NCI-H128 (cell line): ENCODE measurements around the gene LNPEP.
A peak's percentile ranks its signal among the peaks of the same experiment; 100 is the strongest.

Experiments
- DNase-seq: peaks from one replicate; lab custom pipeline; 2025; ENCODE audit not compliant: unreplicated experiment; lab: John Stamatoyannopoulos, UW

Gene LNPEP

GRCh38 chr5:96935559-96936430 is at the start of gene LNPEP:
Gene LNPEP, plus strand, starts transcription at chr5:96936080. Its CDS starts 76 bp downstream, at chr5:96936156.
- DNase-seq = peak; percentile 84

- no peak for DNase-seq
Observed at GRCh38 chr5:96893342-96893741, 42.5 kb upstream of the LNPEP start.

GRCh38 chr5:96896276-96896675 is 39.6 kb upstream of the LNPEP start:
- no peak for DNase-seq

GRCh38 chr5:96896806-96897205 is 39.1 kb upstream of the LNPEP start:
- DNase-seq = no peak

- DNase-seq = no peak
Observed at GRCh38 chr5:96901384-96901783, 34.5 kb upstream of the LNPEP start.

GRCh38 chr5:96901841-96902240 is 34.0 kb upstream of the LNPEP start:
- DNase-seq = no peak

- no peak for DNase-seq
Observed at GRCh38 chr5:96902876-96903275, 33.0 kb upstream of the LNPEP start.

GRCh38 chr5:96903300-96903699 is 32.6 kb upstream of the LNPEP start:
- no peak for DNase-seq

- no peak for DNase-seq
Observed at GRCh38 chr5:96904054-96904931, 31.6 kb upstream of the LNPEP start.

GRCh38 chr5:96905864-96906263 is 30.0 kb upstream of the LNPEP start:
- DNase-seq = no peak

GRCh38 chr5:96909003-96909402 is 26.9 kb upstream of the LNPEP start:
- DNase-seq = no peak

- no peak for DNase-seq
Observed at GRCh38 chr5:96909435-96909834, 26.4 kb upstream of the LNPEP start.

GRCh38 chr5:96911139-96911538 is 24.7 kb upstream of the LNPEP start:
- DNase-seq = no peak

- DNase-seq = no peak
Observed at GRCh38 chr5:96913233-96913632, 22.6 kb upstream of the LNPEP start.

GRCh38 chr5:96919754-96920197 is 16.1 kb upstream of the LNPEP start:
- no peak for DNase-seq

GRCh38 chr5:96920744-96921355 is 15.0 kb upstream of the LNPEP start:
- no peak for DNase-seq

GRCh38 chr5:96922499-96923244 is 13.2 kb upstream of the LNPEP start:
- DNase-seq = no peak

- no peak for DNase-seq
Observed at GRCh38 chr5:96924016-96924443, 11.8 kb upstream of the LNPEP start.

GRCh38 chr5:96926276-96926675 is 9.6 kb upstream of the LNPEP start:
- DNase-seq = no peak

- no peak for DNase-seq
Observed at GRCh38 chr5:96927008-96927407, 8.9 kb upstream of the LNPEP start.
